Measurements from ENCODE around the gene ABLIM2.

ABLIM2 gene

DNA sequence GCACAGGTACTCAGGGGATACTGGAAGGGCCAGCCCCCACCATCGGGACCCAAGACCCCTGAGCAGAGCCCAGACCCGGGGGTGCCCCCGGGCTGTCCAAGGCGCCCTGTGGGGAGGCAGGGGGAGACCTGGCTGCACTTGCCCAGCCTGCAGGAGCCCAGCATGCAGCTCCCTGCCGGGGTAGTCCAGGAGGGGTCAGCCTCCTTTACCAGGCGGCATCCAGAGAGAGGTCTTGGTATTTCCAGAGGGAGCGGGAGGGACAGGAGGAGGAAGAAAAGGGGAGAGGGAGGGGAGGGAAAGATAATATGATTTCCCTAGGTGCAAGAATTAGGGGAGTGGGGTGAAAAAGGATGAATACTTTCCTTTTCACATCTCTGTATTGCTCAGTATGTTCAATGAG lies 97.5 kb downstream of the ABLIM2 start:
- no peak for DNase-seq

DNA sequence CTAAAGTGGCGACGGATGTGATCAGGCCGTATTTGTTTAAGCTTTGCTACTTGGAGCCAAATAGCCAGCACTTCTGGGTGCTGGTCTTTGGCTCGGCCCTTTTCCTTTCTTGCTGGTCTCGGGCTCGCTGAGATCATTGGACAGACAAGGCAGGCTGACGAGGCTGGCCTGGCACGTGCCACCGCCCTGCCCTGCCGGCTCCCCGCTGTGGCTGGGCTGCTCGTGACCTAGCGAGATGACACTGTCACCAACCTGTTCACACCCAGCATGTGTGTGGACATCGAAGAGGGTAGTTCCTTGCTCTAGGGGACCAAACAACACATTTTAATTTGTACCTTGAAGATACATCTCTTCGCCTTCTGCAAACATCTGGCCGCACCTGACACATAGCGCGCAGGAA lies 98.0 kb downstream of the ABLIM2 start:
- no peak for DNase-seq

DNA sequence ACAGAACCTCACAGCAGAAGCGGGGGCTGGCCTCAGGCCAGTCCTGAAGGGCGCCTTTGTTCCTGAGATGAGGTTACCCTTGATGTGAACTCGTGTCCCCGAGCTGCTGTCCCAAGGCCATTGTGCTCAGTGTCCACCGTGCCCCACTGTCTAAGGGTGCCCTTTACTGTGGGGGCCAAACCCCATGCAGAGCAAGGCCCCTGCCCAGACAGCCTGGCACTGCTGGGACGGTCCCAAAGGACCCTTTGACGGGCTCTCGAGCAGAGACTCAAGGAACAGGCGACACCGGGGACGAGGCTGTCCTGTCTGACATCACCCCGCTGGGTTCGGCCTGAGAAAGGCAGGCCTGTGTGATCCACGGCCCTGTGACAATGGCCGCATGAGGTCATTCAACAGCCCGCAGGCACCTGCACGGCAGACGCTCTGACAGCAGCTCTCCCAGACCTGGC lies 100.6 kb downstream of the ABLIM2 start:
- no peak for DNase-seq

DNA sequence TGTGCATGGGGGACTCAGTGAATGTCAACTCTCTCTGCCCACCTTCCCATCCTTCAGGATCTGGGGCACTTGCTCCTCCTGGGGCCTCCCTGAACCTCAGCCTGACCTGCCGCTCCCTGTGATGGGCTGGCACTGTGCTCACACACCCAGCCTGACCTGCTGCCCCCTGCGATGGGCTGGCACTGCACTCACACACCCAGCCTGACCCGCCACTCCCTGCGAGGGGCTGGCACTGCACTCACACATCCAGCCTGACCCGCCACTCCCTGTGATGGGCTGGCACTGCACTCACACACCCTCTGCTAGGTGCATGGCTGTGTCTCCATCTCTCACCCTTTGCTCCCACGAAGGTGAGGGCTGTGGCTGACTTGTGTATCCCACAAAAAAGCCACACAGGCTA lies 103.4 kb downstream of the ABLIM2 start:
- no peak for DNase-seq

DNA sequence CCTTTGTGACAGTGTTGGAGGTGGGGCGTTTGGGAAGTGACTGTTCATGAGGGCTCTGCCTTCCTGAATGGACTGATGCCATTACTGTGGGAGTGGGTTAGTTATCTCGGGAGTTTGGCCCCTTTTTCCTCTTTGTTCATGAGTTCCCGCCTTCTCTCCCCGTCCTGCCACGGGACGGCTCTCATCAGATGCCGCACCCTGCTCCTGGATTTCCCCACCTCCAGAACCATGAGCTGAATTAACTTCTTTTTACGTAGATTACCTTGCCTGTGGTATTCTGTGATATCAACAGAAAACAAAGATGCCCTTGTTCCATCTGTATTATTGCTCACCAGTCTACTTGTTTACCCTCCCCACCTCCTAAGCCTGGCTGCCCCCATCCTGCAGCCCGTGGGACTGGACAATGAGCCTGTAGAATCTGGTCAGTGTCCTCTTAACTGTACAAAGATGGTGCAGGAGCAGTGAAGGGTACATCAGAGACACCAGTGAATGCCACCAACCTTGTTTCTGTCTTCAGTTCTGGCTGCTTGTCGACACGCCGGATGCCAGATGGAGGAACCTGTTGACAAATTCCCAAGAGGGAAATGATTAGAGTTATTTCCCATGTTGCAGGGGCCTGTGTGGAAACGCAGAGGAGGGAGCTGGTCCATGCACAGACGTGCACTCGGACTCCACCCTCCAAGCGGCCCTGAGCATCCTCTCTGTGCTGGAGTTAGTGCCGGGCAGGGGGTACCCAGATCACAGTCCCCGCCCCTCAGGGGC lies 104.7 kb downstream of the ABLIM2 start:
- DNase-seq: no peak

DNA sequence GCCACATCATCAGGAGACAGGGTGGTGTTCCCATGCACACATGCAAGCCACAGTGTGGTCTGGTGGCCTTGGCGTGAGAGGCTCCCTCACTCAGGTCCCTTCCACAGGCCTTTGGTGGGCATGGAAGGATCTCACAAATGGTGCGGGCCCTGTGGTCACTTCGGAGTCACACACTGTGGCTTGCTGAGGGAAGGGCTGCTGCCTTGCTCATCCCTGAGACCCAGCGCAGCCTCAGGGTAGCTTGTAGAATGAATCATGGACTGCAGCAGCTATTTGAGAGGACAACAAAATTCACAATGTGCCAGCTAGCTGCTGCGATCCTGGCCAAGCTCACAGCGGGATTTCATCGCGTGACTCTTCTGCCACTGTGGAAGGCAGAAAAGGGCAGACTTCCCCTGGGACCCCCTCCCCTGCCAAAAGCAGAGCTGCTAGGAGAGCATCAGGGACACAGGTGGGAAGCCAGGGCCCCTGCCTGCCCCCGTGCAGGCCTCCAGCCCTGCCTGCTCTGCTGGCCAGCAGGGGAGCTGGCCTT lies 106.4 kb downstream of the ABLIM2 start:
- no peak for DNase-seq

DNA sequence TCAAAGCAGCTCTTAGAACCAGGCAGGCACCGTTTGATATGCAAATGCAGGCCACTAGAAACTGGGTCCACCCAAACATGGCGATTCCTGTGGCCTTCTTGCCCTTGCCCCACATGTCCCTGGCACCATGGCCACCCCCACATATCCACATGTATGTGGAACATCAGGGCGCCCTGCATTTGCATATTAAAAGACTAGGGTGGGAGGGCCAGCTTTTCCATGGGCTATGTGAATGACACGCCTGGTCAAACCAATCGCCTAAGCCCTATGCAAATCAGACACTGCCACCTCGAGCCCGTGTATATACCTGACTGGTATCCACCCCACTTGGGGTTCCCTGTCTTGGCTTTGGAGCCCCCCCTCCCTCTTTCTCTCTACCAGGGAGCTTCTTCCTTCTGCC lies 107.0 kb downstream of the ABLIM2 start:
- DNase-seq: no peak

DNA sequence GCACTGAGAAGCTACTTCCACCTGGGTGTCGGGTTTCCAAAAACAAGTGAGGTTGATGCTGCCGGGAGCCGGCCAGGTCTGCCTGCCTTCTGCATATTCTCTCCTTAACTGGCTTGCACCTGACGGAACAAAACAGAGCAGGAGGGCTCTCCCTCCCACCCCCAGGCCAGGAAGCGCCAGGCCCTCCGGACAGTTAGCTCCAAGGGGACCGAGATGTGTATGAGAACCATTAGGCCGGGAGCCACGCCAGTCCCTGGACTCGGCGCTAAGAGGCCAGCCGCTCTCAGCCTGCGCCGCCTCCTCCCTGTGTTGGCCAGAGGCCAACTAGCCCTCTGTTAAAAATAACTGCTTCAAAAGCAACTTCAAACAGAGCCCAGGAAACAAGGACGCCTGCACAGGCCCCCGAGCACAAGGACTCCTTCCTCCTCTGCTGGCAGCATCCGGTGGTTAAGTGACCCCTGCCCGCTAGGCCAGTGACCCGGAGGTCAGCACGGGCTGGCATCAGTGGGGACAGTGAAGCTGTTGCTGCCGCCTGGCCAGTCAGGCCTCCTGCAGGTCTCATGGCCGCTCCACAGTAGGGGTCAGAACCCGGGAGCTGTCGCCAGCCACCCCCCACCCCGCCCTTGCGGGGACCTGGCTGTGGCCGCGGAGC lies 107.9 kb downstream of the ABLIM2 start:
- no peak for DNase-seq

DNA sequence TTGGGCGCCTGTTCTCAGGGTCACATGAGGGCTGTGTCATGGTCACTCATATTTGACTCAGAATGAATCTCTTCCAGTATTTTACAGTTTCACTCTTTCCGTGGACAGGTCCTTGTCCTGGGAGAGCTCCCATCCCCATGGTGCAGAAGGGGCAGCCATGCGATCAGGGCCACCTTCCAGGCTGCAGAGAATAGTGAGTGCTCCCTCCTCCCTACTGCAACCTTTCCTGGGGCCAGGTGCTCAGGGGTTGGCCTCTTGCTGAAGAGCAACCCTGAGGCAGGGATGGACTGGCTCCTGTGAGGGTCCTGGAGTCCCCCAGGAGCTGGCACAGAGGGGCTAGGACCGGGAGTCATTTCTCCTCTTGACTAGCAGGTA lies 108.4 kb downstream of the ABLIM2 start:
- no peak for DNase-seq

DNA sequence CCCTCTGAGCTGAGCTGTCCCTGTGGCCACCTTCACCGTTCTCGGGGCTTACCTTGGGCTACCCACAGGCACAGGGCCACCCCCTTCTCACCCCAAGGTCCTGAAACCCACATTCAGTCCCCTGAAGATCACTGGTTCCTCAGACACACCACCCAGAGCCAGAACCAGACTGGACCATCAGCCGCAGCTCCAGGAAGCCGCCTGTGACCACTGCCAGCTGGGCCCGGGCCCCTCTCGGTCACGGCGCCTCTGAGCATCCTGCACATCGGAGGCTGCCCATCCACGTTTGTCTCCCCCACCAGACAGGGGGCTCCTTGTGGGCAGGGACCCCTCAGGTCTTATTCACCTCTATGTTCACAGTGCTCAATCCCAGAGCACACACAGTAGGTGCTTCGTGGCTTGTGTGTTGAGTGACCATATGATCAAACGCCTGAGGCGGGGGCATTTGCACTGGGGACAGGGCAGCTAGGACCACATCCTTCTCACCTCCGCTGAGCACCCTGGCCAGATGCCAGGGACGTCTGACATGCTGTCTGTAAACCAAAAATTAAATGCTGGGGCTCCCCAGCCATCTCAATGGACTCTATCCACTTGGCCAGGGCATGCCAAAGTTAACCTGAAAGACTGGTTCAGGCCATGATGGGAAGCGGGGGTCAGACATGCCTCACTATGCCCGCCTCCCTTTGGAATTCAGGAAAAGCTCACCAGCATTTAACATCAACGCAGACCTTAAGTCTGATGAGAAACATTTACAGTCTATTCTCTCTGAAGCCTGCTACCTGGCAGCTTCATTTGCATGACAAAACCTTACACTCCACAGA lies 109.5 kb downstream of the ABLIM2 start:
- no peak for DNase-seq

DNA sequence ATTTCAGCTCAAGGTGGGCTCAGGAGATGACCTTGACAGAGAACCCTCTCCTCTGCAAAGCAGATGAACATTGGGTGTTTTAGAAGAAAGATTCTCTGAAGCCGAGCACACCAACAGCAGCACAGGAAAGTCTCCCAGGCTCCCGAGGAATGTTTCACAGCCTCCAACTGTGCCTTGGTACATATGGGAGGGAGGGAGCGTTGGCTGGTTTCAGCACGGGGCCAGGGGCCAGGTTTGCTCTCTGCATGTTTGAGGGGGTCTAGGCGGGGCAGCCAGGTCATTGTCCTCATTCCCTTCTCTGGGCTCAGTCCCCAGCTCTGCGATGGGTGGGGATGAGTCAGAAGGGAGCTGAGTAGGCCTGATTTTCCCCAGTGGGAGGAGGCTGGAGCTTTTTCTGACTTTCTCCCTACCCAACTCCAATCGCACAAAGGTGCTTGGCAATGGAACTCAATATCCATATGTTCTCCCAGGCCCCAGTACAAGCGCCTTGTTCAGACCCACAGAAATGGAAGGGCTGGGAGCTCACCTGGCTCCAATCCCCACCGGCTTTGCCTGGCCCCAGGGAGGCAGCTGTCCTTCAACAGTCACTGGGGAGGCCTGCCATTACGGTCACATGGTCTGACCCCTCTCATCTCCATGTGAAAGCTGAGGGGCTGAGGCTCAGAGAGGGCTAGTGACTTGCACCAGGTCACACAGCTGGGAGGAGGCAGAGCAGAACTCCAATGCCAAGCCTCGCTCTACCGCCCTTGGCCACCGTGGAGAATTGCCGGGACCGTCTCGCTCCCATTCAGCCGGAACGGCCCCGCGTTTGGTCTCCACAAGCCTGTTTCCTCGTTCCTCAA lies 110.6 kb downstream of the ABLIM2 start:
- no peak for DNase-seq

DNA sequence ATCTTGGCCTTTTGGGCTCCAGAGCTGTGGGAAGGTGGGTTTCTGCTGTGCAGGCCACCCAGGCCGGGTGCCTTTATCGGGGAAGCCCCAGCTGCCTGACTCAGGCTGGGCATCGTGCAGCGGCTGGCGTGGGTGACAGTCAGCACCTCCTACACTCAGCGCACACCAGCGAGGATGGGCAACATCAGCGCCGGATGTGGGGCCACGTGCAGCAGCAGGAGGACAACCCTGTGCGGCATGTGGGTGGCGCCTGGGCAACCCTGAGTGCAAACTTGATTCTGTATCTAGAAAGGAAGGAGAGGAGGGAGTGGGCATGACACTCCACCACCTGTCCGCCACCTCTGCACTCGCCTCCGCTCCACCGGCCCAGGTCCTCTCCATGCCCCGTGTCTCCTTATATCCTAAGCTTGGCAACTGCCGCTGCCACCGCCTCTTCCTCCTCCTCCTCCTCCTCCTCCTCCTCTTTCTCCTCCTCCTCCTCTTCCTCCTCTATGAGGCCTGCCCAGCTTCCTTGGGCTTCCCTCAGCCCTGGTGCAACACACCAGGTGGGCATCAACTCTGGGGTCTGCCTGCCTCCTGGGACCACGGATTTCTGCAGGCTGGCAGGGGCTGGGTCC lies 111.6 kb downstream of the ABLIM2 start:
- DNase-seq: no peak

DNA sequence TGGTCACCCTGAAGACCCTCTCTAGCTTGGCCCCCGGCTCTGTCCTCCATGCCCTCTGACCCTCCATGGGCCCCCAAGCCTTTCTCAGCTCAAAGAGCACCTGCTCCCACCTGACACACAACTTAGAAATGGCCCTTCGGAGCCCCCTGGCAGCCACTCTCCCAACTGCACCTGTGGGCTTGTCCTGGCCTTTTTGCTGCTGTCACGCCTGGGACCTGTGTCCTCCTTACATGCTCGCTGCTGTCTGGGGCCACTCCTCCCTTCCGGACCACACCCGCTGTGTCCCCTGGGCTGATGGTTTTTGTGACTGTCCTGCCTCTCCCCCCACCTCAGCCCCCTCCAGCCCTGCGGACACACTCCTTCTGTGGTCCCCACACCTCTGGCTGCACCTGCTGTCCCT lies 112.7 kb downstream of the ABLIM2 start:
- no peak for DNase-seq

DNA sequence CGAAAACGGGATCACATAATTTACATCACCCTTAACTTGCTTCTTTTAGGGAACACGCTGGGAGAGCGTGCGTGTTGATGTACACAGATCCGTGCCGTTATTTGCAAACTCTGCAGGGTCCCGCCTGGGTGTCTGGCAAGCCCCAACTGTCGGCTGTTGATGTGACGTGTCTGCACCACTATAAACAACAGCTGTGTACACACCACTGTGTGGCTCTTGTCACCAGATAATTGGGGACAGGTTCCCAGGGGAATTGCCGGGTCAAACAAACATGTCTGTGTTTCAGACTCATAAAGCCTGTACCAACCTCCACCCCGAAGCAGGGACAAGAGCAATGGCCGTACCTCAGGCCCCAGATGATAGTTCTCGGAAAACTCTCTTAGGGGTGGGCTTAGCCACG lies 113.9 kb downstream of the ABLIM2 start:
- DNase-seq: no peak

DNA sequence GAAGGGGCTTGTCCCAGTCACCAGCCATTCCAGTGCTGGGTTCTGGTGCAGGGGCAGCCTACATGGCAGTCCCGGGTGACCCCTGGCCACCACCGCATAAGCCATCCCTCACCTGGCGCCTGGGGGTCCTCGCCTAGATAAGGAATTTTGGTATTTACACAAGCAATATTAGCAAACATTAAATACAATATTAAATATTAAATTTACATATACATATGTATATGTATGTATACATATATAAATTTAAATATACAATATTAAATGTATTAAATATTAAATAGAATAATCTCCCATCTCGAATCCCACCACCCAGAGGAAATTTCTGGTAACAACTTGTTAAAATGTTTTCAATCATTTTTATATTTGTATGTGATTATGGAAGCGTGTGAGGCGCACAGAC lies 114.4 kb downstream of the ABLIM2 start:
- no peak for DNase-seq

DNA sequence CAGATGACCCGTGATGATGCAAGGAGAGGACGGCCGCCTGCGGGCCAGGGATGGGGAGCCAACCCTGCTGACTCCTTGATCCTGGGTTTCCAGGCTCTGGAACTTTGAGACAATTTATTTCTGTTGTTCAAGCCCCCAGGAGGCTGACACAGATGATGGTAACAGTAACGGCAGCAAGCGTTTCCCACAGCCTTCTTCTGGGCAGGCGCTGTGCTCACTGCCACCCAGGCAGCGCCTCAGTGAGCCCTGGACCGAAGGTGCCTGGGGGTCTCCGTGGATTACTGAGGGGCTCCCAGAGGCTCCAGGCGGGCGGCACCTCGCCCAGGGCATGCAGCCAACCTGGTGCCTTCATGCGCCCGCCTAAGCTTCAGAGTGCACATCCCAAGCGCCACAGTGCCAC lies 115.0 kb downstream of the ABLIM2 start:
- no peak for DNase-seq

DNA sequence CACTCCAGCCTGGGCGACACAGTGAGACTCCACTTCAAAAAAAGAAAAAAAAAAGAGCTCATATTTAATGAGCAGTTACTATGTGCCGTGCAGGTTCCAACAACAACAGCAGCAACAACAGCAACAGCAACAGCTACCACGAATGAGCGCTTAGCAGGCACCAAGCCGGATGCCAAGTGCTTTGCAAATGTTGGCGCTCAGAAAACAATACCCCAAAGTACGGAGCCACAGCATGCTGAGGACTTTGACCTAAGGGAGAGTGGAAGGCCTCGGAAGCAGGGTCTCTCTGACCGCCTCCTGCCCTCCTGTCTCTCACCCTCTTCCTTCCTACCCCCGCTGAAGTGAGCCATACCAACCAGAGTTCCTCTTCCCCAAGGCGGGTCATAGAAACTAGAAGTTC lies 116.7 kb downstream of the ABLIM2 start:
- DNase-seq: no peak

DNA sequence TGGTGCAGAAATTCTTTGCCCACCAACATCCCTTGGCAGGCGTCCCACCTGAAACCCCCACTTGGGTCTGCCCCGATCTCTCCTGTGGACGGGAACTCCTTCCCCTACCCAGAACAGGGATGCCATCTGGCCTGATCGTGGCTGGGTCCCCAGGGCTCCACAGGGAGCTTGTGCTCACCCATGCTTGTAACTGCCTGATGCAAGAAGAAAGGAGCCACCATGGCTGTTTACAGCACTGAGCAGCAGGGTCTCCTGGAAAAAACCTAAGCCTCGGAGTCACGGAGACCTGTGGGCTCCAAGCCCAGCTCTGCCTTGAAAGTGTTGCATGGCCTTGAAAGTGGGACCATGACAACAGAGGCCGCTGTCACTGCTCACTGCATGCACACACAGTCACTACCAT lies 117.4 kb downstream of the ABLIM2 start:
- no peak for DNase-seq

DNA sequence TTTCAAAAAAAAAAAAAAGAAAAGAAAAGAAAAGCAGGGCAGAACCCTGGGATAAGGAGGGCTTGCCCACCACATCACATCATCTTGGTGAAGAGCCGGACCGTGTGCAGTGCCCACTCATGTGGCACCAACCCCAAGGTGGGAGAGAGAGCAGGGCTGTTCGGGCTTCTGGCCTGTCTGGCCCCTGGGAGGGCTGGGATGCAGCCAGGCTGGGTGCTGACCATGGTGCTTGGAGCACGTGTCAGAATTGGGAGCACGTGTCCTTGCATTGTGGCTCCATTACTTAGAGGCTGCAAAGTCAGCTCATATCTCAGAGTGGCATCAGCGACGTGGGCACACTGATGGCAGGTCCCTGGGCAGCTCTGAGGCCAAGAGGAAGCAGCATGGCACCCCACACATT lies 118.0 kb downstream of the ABLIM2 start:
- DNase-seq: no peak

DNA sequence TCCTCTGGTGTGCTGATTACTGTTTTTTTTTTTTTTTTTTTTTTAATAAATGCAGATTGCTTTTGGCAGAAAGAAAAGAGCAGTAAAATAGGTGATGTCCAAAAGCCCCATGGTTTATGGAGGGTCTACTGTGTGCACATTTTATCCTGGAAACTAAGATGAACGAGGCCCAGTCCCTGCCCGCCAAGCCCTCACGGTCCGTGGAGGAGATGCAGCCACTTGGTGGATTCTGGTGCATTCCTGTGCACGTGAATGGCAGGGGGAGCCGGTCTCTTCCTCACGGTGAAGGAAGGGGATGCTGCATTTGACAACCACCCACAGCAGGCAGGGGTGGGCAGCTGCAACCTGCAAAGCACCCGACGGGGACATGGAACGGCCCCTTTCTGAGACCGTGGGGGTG lies 118.8 kb downstream of the ABLIM2 start:
- DNase-seq: no peak

DNA sequence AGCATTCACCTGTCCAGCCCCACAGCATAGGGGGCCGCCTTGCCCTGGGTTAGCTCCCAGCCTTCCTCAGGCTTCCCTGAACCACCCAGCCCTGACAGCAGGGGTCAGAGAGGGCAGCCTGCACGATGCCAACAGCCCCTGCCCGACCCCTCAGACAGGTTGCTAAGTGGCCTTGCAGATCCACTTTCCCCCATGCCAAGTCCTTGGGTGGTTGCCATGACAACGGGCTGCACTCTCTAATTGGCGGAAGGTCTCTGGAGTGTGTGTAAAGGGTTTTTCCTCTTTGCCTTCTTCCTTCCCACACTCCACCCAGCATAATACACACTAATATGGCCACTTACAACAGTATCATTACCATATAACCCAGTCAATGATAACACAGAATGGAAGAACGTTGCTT lies 119.3 kb downstream of the ABLIM2 start:
- no peak for DNase-seq

DNA sequence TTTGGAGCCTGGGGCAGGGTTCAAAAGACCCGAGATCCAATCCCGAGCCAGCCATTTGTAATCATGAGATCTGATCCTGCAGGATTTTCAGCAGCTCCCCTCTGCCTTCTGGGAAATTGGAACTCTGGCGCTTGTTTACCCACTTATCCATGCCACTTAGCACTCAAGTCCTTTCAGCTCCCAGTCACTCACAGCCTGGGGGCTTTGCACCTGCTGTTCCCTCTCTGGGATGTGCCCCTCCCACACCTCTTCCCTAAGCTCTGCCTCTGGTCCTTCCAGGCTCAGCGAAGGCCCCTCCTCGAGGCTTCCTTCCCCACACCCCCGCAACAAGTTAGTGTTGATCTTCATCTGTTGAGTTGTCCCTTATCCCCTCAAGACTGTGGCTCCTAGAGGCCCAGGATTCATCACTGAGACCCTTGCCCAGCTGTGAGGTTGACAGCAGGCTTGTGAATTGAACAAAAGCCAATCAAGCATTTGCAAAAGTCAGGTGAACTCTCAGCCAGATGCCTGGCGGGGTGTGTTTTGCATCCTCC lies 119.8 kb downstream of the ABLIM2 start:
- no peak for DNase-seq

Measured in NK-92 treated with Interleukin-12 subunit alpha and Interleukin-12 subunit beta, amount 100 ng/mL, for 24 hours (cell line).